MM.1S (cell line): ENCODE results near the gene BOK.

Source experiments
- DNase-seq: peaks from one replicate; pipeline ENCODE4 v3.0.0-alpha.2; 2015
- H2AFZ ChIP-seq: fragments of 300-600 bp; sonication (generic); 2 replicates; pipeline ENCODE4 v1.6.0; 2016; ENCODE audit warnings: antibody characterized with exemption, low read length
- H3F3A ChIP-seq: fragments of 300-600 bp; sonication (generic); 2 replicates; pipeline ENCODE4 v1.6.1; 2016; ENCODE audit warnings: mild to moderate bottlenecking, antibody characterized with exemption, low read length, moderate library complexity, mixed read lengths; ENCODE audit not compliant: insufficient read depth
- H3K27ac ChIP-seq: fragments of 300-600 bp; sonication (generic); 2 replicates; pipeline ENCODE4 v1.5.1; 2016; ENCODE audit warnings: mild to moderate bottlenecking, low read length
- H3K27me3 ChIP-seq: fragments of 300-600 bp; sonication (generic); replicated peaks from 2 replicates; pipeline ENCODE4 v1.6.0; 2016; ENCODE audit warnings: low read length; ENCODE audit not compliant: insufficient read depth
- H3K36me3 ChIP-seq: fragments of 300-600 bp; sonication (generic); replicated peaks from 2 replicates; pipeline ENCODE4 v1.6.1; 2016; ENCODE audit warnings: mild to moderate bottlenecking, low read length, mixed read lengths; ENCODE audit not compliant: insufficient read depth
- H3K4me1 ChIP-seq: fragments of 300-600 bp; sonication (generic); 2 replicates; pipeline ENCODE4 v1.6.1; 2016; ENCODE audit warnings: low read length, mixed read lengths
- H3K4me2 ChIP-seq: fragments of 300-600 bp; sonication (generic); 2 replicates; pipeline ENCODE4 v1.6.0; 2016; ENCODE audit warnings: low read depth, low read length
- H3K4me3 ChIP-seq: fragments of 300-600 bp; sonication (generic); 2 replicates; pipeline ENCODE4 v1.5.1; 2016; ENCODE audit warnings: low read length, mixed read lengths
- H3K79me2 ChIP-seq: fragments of 300-600 bp; sonication (generic); 2 replicates; pipeline ENCODE4 v1.6.1; 2016; ENCODE audit warnings: mixed run types, low read length, mixed read lengths
- H3K9ac ChIP-seq: fragments of 300-600 bp; sonication (generic); 2 replicates; pipeline ENCODE4 v1.6.1; 2016; ENCODE audit warnings: low read length, mixed read lengths
- H3K9me2 ChIP-seq: fragments of 300-600 bp; sonication (generic); replicated peaks from 2 replicates; pipeline ENCODE4 v1.6.1; 2016; ENCODE audit warnings: mild to moderate bottlenecking, low read length, mixed read lengths; ENCODE audit not compliant: insufficient read depth
- H3K9me3 ChIP-seq: fragments of 300-600 bp; sonication (generic); replicated peaks from 2 replicates; pipeline ENCODE4 v1.6.1; 2016; ENCODE audit warnings: mild to moderate bottlenecking, low read length, mixed read lengths; ENCODE audit not compliant: insufficient read depth
- H4K20me1 ChIP-seq: fragments of 300-600 bp; sonication (generic); 2 replicates; pipeline ENCODE4 v1.6.1; 2016; ENCODE audit warnings: mild to moderate bottlenecking, low read length, moderate library complexity, mixed read lengths; ENCODE audit not compliant: insufficient read depth
- EZH2 ChIP-seq: fragments of 300-600 bp; sonication (generic); optimal IDR thresholded peaks from 2 replicates; pipeline ENCODE3; 2017; ENCODE audit warnings: low read depth, mild to moderate bottlenecking, antibody characterized with exemption, low read length, mixed read lengths
- EZH2phosphoT487 ChIP-seq: fragments of 300-600 bp; sonication (generic); IDR thresholded peaks from 2 replicates; pipeline ENCODE4 v1.6.1; 2018; ENCODE audit warnings: antibody characterized with exemption, low read length
- TF ChIP-seq, protein P1 (sequence below): fragments of 300-600 bp; sonication (generic); IDR thresholded peaks from 2 replicates; pipeline ENCODE4 v1.5.1; 2016; ENCODE audit warnings: antibody characterized with exemption, low read length, mixed read lengths

The BOK gene

GRCh38 chr2:241598061-241598460 lies 39.5 kb downstream of the BOK start:
- no peaks in the 10 kb centered on the region for H3F3A ChIP-seq
- no peak overlapping the region for H3K9ac ChIP-seq
- H3K4me3 ChIP-seq, result no peak overlapping the region
- no peaks in the 10 kb centered on the region for H3K79me2 ChIP-seq
- H3K27ac ChIP-seq, result no peak overlapping the region
- H3K27me3 ChIP-seq, result no peaks in the 10 kb centered on the region
- no peak for TF ChIP-seq EZH2phosphoT487
- TF ChIP-seq, protein P1, sequence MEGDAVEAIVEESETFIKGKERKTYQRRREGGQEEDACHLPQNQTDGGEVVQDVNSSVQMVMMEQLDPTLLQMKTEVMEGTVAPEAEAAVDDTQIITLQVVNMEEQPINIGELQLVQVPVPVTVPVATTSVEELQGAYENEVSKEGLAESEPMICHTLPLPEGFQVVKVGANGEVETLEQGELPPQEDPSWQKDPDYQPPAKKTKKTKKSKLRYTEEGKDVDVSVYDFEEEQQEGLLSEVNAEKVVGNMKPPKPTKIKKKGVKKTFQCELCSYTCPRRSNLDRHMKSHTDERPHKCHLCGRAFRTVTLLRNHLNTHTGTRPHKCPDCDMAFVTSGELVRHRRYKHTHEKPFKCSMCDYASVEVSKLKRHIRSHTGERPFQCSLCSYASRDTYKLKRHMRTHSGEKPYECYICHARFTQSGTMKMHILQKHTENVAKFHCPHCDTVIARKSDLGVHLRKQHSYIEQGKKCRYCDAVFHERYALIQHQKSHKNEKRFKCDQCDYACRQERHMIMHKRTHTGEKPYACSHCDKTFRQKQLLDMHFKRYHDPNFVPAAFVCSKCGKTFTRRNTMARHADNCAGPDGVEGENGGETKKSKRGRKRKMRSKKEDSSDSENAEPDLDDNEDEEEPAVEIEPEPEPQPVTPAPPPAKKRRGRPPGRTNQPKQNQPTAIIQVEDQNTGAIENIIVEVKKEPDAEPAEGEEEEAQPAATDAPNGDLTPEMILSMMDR, result no peak
- TF ChIP-seq EZH2, result no peak
- DNase-seq, result no peak
- no peaks in the 10 kb centered on the region for H3K9me3 ChIP-seq
- H3K36me3 ChIP-seq, result no peaks in the 10 kb centered on the region
- no peak overlapping the region for H3K4me2 ChIP-seq
- H3K4me1 ChIP-seq, result no peaks in the 10 kb centered on the region
- no peaks in the 10 kb centered on the region for H3K9me2 ChIP-seq
- no peak overlapping the region for H2AFZ ChIP-seq
- no peaks in the 10 kb centered on the region for H4K20me1 ChIP-seq

GRCh38 chr2:241598487-241598886 lies 39.9 kb downstream of the BOK start:
- Histone ChIP-seq H3K36me3 (no peaks in the 10 kb centered on the region), H3K4me3 (no peak overlapping the region), H3K27ac (no peak overlapping the region), H3K9me3 (no peaks in the 10 kb centered on the region), H3K4me2 (no peak overlapping the region), H4K20me1 (no peaks in the 10 kb centered on the region), H2AFZ (no peak overlapping the region), H3K9ac (no peak overlapping the region), H3K27me3 (no peaks in the 10 kb centered on the region), H3F3A (no peaks in the 10 kb centered on the region), H3K79me2 (no peaks in the 10 kb centered on the region), H3K4me1 (no peaks in the 10 kb centered on the region), H3K9me2 (no peaks in the 10 kb centered on the region)
- TF ChIP-seq, protein P1, result peak; percentile 12; the same call in 1 of the 2 replicates
- no peak for TF ChIP-seq EZH2phosphoT487
- DNase-seq, result no peak

DNA sequence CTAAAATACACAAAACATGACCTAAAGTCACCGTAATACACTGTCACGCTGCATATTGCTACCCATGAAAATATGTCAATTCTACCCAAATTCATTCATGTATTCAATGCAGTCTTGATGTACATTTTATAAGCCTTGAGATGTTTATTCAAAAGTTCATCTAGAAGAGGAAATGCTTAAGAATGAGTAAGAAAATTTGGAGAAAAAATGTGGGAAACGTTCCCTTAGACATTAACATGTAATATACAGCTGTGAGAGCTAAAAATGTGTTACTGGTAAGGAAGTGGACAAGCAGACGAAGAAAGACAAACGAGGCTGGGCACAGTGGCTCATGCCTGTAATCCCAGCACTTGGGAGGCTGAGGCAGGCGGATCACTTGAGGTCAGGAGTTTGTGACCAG lies 41.1 kb downstream of the BOK start:
- Histone ChIP-seq H3K4me2 (no peak overlapping the region), H3K9me2 (no peaks in the 10 kb centered on the region), H3K9ac (no peak overlapping the region), H3K27me3 (no peaks in the 10 kb centered on the region), H3K79me2 (no peaks in the 10 kb centered on the region), H2AFZ (no peak overlapping the region), H3K9me3 (no peaks in the 10 kb centered on the region), H3F3A (no peaks in the 10 kb centered on the region), H3K27ac (no peak overlapping the region), H4K20me1 (no peaks in the 10 kb centered on the region), H3K36me3 (no peaks in the 10 kb centered on the region), H3K4me1 (no peaks in the 10 kb centered on the region), H3K4me3 (no peak overlapping the region)
- DNase-seq, result no peak
- TF ChIP-seq, protein P1, result no peak
- TF ChIP-seq EZH2, result no peak
- no peak for TF ChIP-seq EZH2phosphoT487

DNA sequence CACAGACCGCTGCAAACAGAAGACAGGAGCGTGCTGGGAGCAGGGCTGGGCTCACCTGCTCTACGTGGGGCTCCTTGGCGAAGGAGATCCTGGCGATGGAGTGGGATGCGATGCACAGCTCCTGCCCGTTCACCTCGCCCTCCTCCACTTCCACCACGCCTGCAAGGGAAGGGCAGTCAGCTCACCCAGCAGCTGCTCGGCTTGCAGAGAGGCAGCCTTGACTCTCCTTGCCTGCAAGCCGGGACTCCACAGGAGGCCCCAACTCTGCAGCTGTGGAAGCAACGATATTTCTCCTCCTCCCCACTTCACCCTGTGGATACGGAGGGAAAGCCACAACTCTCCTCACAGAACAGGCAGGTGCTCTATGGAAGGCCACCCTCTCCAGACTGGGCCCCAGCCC lies 43.3 kb downstream of the BOK start:
- no peaks in the 10 kb centered on the region for H3K9me2 ChIP-seq
- no peak for TF ChIP-seq EZH2
- TF ChIP-seq, protein P1, result no peak
- no peak for TF ChIP-seq EZH2phosphoT487
- H3K4me2 ChIP-seq, result no peak overlapping the region
- no peaks in the 10 kb centered on the region for H3K4me1 ChIP-seq
- H3K79me2 ChIP-seq, result no peaks in the 10 kb centered on the region
- H3K27me3 ChIP-seq, result no peaks in the 10 kb centered on the region
- no peak overlapping the region for H2AFZ ChIP-seq
- no peak overlapping the region for H3K27ac ChIP-seq
- no peaks in the 10 kb centered on the region for H4K20me1 ChIP-seq
- no peak overlapping the region for H3K4me3 ChIP-seq
- no peaks in the 10 kb centered on the region for H3K36me3 ChIP-seq
- no peak overlapping the region for H3K9ac ChIP-seq
- no peak for DNase-seq
- H3K9me3 ChIP-seq, result no peaks in the 10 kb centered on the region
- H3F3A ChIP-seq, result no peaks in the 10 kb centered on the region
